K562 (cell line): ENCODE data around the gene TNPO2. TPM values are rescaled to one million over a fixed set of nuclear protein-coding genes. Genes with fewer than 3 reads are reported as not detected.
A peak's percentile ranks its signal among the peaks of the same experiment; 100 is the strongest.

Source experiments
- HNRNPLL ChIP-seq: fragments of 200-400 bp; formaldehyde crosslinking; IDR thresholded peaks from 2 replicates; pipeline ENCODE4 v1.6.1; 2017; ENCODE audit warnings: low read length, low read depth, mild to moderate bottlenecking; ENCODE audit not compliant: poor library complexity, severe bottlenecking
- JUNB ChIP-seq: fragments of 450-650 bp; formaldehyde crosslinking; conservative IDR thresholded peaks from 2 replicates; pipeline ENCODE4 v1.4.0; 2020; ENCODE audit warnings: mild to moderate bottlenecking
- NRF1 ChIP-seq, 2 experiments: fragments of 450-650 bp; IDR thresholded peaks in 1 of 2; conservative IDR thresholded peaks in 1 of 2; 2 replicates each; pipeline ENCODE4 v1.6.1; 2014; ENCODE audit warnings: mild to moderate bottlenecking in 2 of 2
- ZMIZ1 ChIP-seq, 2 experiments: fragments of 150-350 bp in 1 of 2; IDR thresholded peaks; 2 replicates each; pipeline ENCODE4 v1.6.1; 2012 to 2016; ENCODE audit warnings: low read depth in 2 of 2, low read length in 2 of 2, mild to moderate bottlenecking in 1 of 2, moderate library complexity in 1 of 2
- polyA plus RNA-seq, 8 experiments: library from polyadenylated mRNA; depleted of rRNA in 4 of 8; stranded (reverse) in 5 of 8; unstranded in 3 of 8; fragments of >200 nt; fragmentation: Nextera tagmentation in 2 of 8; fragmentation: Illumina TruSeq in 1 of 8; extraction: Ambion mirVana in 2 of 8; extraction: Trizol in 1 of 8; gene quantifications; 2 replicates each; pipeline versions ENCODE4 v1.2.1 to v1.2.3, GENCODE V29; 2011 to 2014; ENCODE audit warnings: inconsistent platforms in 1 of 8, missing spikeins in 1 of 8
- total RNA-seq, 7 experiments: library from RNA; depleted of rRNA in 6 of 7; stranded (reverse); fragments of >200 nt in 6 of 7; fragmentation: Illumina TruSeq in 2 of 7; extraction: Trizol in 2 of 7; gene quantifications; 2 replicates each; pipeline versions ENCODE4 v1.2.1 to v1.2.3, GENCODE V29; 2011 to 2021; ENCODE audit warnings: low replicate concordance in 1 of 7
- TF ChIP-seq, protein P1 (sequence below): fragments of 450-650 bp; IDR thresholded peaks from 2 replicates; pipeline ENCODE4 v1.6.1; 2017; ENCODE audit warnings: antibody characterized with exemption
- TF ChIP-seq, protein P2 (sequence below), 3 experiments: fragments of 200-800 bp in 1 of 3; fragments of 250-450 bp in 1 of 3; fragments of 450-650 bp in 1 of 3; sonication (Bioruptor Pico) in 1 of 3; sonication (Bioruptor generic) in 1 of 3; formaldehyde crosslinking in 1 of 3; IDR thresholded peaks; 2 replicates each; pipeline versions ENCODE4 v1.6.1 to v1.8.0; 2016 to 2022; ENCODE audit warnings: mild to moderate bottlenecking in 2 of 3, missing genetic modification characterization in 2 of 3, missing compliant biosample characterization in 1 of 3, moderate library complexity in 1 of 3

Gene TNPO2
- total and polyA plus RNA-seq, 9 of the 15 experiments (the other 6 are each of a cell fraction or from before 2014, with no cell fraction given): 6.0 to 126 (median 53.8) TPM

GRCh38 chr19:12722566-12723380 lies 959 bp downstream of the TNPO2 start (continued):
- TF ChIP-seq NRF1 (conservative IDR thresholded peaks at IDR 0.05 in 1 of 2, IDR thresholded peaks at IDR 0.05 in 1 of 2) (peak; percentile 69 to 73), JUNB (no peak), HNRNPLL (peak; percentile 64), ZMIZ1 (IDR thresholded peaks at IDR 0.05; ENCODE audit: low read depth in 2 of 2, low read length in 2 of 2) (no peak)
- TF ChIP-seq, protein P1, sequence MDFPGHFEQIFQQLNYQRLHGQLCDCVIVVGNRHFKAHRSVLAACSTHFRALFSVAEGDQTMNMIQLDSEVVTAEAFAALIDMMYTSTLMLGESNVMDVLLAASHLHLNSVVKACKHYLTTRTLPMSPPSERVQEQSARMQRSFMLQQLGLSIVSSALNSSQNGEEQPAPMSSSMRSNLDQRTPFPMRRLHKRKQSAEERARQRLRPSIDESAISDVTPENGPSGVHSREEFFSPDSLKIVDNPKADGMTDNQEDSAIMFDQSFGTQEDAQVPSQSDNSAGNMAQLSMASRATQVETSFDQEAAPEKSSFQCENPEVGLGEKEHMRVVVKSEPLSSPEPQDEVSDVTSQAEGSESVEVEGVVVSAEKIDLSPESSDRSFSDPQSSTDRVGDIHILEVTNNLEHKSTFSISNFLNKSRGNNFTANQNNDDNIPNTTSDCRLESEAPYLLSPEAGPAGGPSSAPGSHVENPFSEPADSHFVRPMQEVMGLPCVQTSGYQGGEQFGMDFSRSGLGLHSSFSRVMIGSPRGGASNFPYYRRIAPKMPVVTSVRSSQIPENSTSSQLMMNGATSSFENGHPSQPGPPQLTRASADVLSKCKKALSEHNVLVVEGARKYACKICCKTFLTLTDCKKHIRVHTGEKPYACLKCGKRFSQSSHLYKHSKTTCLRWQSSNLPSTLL: no peak
- TF ChIP-seq, protein P2, sequence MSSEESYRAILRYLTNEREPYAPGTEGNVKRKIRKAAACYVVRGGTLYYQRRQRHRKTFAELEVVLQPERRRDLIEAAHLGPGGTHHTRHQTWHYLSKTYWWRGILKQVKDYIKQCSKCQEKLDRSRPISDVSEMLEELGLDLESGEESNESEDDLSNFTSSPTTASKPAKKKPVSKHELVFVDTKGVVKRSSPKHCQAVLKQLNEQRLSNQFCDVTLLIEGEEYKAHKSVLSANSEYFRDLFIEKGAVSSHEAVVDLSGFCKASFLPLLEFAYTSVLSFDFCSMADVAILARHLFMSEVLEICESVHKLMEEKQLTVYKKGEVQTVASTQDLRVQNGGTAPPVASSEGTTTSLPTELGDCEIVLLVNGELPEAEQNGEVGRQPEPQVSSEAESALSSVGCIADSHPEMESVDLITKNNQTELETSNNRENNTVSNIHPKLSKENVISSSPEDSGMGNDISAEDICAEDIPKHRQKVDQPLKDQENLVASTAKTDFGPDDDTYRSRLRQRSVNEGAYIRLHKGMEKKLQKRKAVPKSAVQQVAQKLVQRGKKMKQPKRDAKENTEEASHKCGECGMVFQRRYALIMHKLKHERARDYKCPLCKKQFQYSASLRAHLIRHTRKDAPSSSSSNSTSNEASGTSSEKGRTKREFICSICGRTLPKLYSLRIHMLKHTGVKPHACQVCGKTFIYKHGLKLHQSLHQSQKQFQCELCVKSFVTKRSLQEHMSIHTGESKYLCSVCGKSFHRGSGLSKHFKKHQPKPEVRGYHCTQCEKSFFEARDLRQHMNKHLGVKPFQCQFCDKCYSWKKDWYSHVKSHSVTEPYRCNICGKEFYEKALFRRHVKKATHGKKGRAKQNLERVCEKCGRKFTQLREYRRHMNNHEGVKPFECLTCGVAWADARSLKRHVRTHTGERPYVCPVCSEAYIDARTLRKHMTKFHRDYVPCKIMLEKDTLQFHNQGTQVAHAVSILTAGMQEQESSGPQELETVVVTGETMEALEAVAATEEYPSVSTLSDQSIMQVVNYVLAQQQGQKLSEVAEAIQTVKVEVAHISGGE (CRISPR knock-in tag; IDR thresholded peaks at IDR 0.05): peak in 1 of 3 experiments; percentile 79; a peak in 2 of 6 replicates
